Measurements from ENCODE around the gene ZNF165.

Gene ZNF165

GRCh38 chr6:28078836-28079235 lies 1.5 kb upstream of the ZNF165 start:
- no peak overlapping the region for H3K4me3 ChIP-seq (replicated peaks; ENCODE audit: low read depth, low read length)
- no peak for TF ChIP-seq CTCF (IDR thresholded peaks at IDR 0.05; ENCODE audit: insufficient read depth, low read length, poor library complexity, severe bottlenecking)
- H3K27me3 ChIP-seq (replicated peaks; ENCODE audit: control insufficient read depth, insufficient read depth, low read length) = no peaks in the 10 kb centered on the region
- DNase-seq (ENCODE audit: extremely low read depth, insufficient read length) = no peak
- H3K36me3 ChIP-seq (ENCODE audit: control insufficient read depth, insufficient read depth, low read length) = no peaks in the 10 kb centered on the region

GRCh38 chr6:28080631-28081485 lies 490 bp downstream of the ZNF165 start:
- no peaks in the 10 kb centered on the region for H3K36me3 ChIP-seq (ENCODE audit: control insufficient read depth, insufficient read depth, low read length)
- no peak for TF ChIP-seq CTCF (IDR thresholded peaks at IDR 0.05; ENCODE audit: insufficient read depth, low read length, poor library complexity, severe bottlenecking)
- peak overlapping the region; percentile 78 for H3K4me3 ChIP-seq (replicated peaks; ENCODE audit: low read depth, low read length)
- peak; percentile 90 for DNase-seq (ENCODE audit: extremely low read depth, insufficient read length)
- no peaks in the 10 kb centered on the region for H3K27me3 ChIP-seq (replicated peaks; ENCODE audit: control insufficient read depth, insufficient read depth, low read length)

- no peaks in the 10 kb centered on the region for H3K27me3 ChIP-seq (replicated peaks; ENCODE audit: control insufficient read depth, insufficient read depth, low read length)
- H3K4me3 ChIP-seq (replicated peaks; ENCODE audit: low read depth, low read length) = peak overlapping the region; percentile 78
- no peaks in the 10 kb centered on the region for H3K36me3 ChIP-seq (ENCODE audit: control insufficient read depth, insufficient read depth, low read length)
- no peak for DNase-seq (ENCODE audit: extremely low read depth, insufficient read length)
- no peak for TF ChIP-seq CTCF (IDR thresholded peaks at IDR 0.05; ENCODE audit: insufficient read depth, low read length, poor library complexity, severe bottlenecking)
These were observed 1.1 kb downstream of the ZNF165 start for GRCh38 chr6:28081486-28081751.

GRCh38 chr6:28082939-28083338 lies 2.6 kb downstream of the ZNF165 start:
- Histone ChIP-seq H3K4me3 (replicated peaks; ENCODE audit: low read depth, low read length) (no peak overlapping the region), H3K36me3 (ENCODE audit: control insufficient read depth, insufficient read depth, low read length) (no peaks in the 10 kb centered on the region), H3K27me3 (replicated peaks; ENCODE audit: control insufficient read depth, insufficient read depth, low read length) (no peaks in the 10 kb centered on the region)
- no peak for DNase-seq (ENCODE audit: extremely low read depth, insufficient read length)
- TF ChIP-seq CTCF (IDR thresholded peaks at IDR 0.05; ENCODE audit: insufficient read depth, low read length, poor library complexity, severe bottlenecking) = no peak

GRCh38 chr6:28089054-28089453 lies 8.7 kb downstream of the ZNF165 start:
- no peak for DNase-seq (ENCODE audit: extremely low read depth, insufficient read length)
- no peaks in the 10 kb centered on the region; the same call in 1 of the 2 replicates for H3K36me3 ChIP-seq (ENCODE audit: control insufficient read depth, insufficient read depth, low read length)
- TF ChIP-seq CTCF (IDR thresholded peaks at IDR 0.05; ENCODE audit: insufficient read depth, low read length, poor library complexity, severe bottlenecking) = no peak
- H3K27me3 ChIP-seq (replicated peaks; ENCODE audit: control insufficient read depth, insufficient read depth, low read length) = no peaks in the 10 kb centered on the region
- no peak overlapping the region for H3K4me3 ChIP-seq (replicated peaks; ENCODE audit: low read depth, low read length)
